Inferior parietal cortex (tissue), 1 donor: Measurements from ENCODE around the gene GPN1.
"Not testable (repeated sequence)": the region's sequence is repeated elsewhere in the genome, so short reads cannot be mapped to it uniquely, and the experiment has no call there.

Experiments used
- DNase-seq: peaks from one replicate; pipeline ENCODE4 v3.0.0-alpha.2; 2016; ENCODE audit errors: extremely low spot score

The GPN1 gene

GRCh38 chr2:27627963-27628766 lies 685 bp upstream of the GPN1 start:
- DNase-seq, result peak; percentile 14

- not testable (repeated sequence) for DNase-seq
These were observed 1.4 kb downstream of the GPN1 start for GRCh38 chr2:27630257-27630656.

GRCh38 chr2:27634291-27634690 lies 5.4 kb downstream of the GPN1 start:
- no peak for DNase-seq

GRCh38 chr2:27636766-27637165 lies 7.9 kb downstream of the GPN1 start:
- DNase-seq, result no peak

GRCh38 chr2:27638037-27638637 lies 9.3 kb downstream of the GPN1 start:
- DNase-seq, result no peak

GRCh38 chr2:27638709-27639108 lies 9.9 kb downstream of the GPN1 start:
- no peak for DNase-seq

- no peak for DNase-seq
These were observed 11.9 kb downstream of the GPN1 start for GRCh38 chr2:27640722-27641245.

- no peak for DNase-seq
These were observed 16.3 kb downstream of the GPN1 start for GRCh38 chr2:27645197-27645596.

- DNase-seq, result no peak
These were observed 18.4 kb downstream of the GPN1 start for GRCh38 chr2:27647289-27647688.

- DNase-seq, result no peak
These were observed 18.9 kb downstream of the GPN1 start for GRCh38 chr2:27647737-27648136.

GRCh38 chr2:27651056-27651455 lies 22.2 kb downstream of the GPN1 start:
- DNase-seq, result no peak

GRCh38 chr2:27652341-27652740 lies 23.5 kb downstream of the GPN1 start:
- no peak for DNase-seq

GRCh38 chr2:27652790-27653189 lies 23.9 kb downstream of the GPN1 start:
- DNase-seq, result no peak

- DNase-seq, result no peak
These were observed 24.5 kb downstream of the GPN1 start for GRCh38 chr2:27653397-27653796.

GRCh38 chr2:27655155-27655951 lies 26.5 kb downstream of the GPN1 start:
- no peak for DNase-seq

GRCh38 chr2:27661371-27661770 lies 32.5 kb downstream of the GPN1 start:
- no peak for DNase-seq

GRCh38 chr2:27663285-27664153 lies 34.7 kb downstream of the GPN1 start, which contains the start of the genes SLC4A1AP and SUPT7L:
Gene SLC4A1AP (plus strand): TSS chr2:27663889. CDS start chr2:27663915, 26 bp downstream.
Gene SUPT7L (minus strand): TSS chr2:27663614. CDS start chr2:27662192, 1,422 bp downstream.
- peak; percentile 92 for DNase-seq

GRCh38 chr2:27664154-27664574 lies 35.3 kb downstream of the GPN1 start:
- no peak for DNase-seq

GRCh38 chr2:27664622-27665363 lies 35.9 kb downstream of the GPN1 start:
- DNase-seq, result no peak

GRCh38 chr2:27667446-27667845 lies 38.6 kb downstream of the GPN1 start:
- no peak for DNase-seq
